Gastrocnemius medialis (tissue), 4 donors: ENCODE results near the gene PRSS21.

Experiments used
- CTCF ChIP-seq, 5 experiments: fragments of 450-650 bp in 3 of 5; fragments of 200-600 bp in 2 of 5; sonication (generic) in 2 of 5; IDR thresholded peaks in 4 of 5; conservative IDR thresholded peaks in 1 of 5; 1 replicate in 4 of 5; 2 replicates in 1 of 5; pipeline ENCODE4 v1.5.1; 2016 to 2019; ENCODE audit warnings: antibody characterized with exemption in 5 of 5, mild to moderate bottlenecking in 3 of 5, moderate library complexity in 3 of 5
- POLR2A ChIP-seq, 2 donors: fragments of 450-650 bp; IDR thresholded peaks; one replicate each; pipeline ENCODE4 v1.6.1; 2017; ENCODE audit warnings: antibody characterized with exemption in 2 of 2, mild to moderate bottlenecking in 2 of 2, moderate library complexity in 2 of 2

DNA sequence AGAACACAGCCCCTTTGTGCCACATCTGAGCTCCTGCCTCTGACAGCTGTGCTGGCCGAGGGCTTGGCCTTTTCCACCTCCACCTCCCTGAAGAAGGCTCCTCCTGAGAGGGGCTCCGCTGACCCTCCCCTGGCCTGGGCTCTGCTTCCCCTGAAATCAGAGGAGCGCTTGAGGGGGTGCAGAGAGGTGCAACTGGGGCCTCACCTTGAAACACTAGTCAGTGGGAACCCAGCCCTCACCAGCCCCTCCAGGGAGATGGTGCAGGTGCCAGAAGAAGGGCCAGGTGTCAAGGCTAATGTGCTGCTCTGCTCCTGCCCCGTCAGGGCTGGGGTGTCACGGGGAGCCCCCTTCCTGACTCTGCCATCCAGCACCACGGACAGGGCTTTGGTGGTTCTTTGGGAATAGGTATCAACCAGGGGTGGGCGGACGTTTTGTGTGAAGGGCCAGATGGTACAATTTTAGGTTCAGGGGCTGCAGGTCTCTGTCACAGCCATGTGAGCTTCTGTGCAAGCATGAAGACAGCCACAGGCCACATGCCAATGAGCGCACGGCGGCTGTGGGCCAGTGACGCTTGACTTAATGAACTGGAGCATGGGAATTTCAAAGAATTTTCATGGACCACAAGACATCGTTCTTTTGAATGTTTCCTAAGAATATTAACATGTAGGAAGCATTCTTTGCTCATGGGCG, 10.9 kb downstream of the PRSS21 start:
- TF ChIP-seq POLR2A (IDR thresholded peaks at IDR 0.05), result no peak
- no peak for TF ChIP-seq CTCF (IDR thresholded peaks at IDR 0.05 in 4 of 5, conservative IDR thresholded peaks at IDR 0.05 in 1 of 5)
